T-helper 1 cell treated with Interleukin-12 subunit alpha and Interleukin-12 subunit beta and Interleukin-4 antibody, amounts not matched to agents 30 μg/mL and 1 μg/mL, for 36 hours (primary cell): ENCODE measurements around the gene MYCBPAP.
"Not testable (repeated sequence)": the region's sequence is repeated elsewhere in the genome, so short reads cannot be mapped to it uniquely, and the experiment has no call there.

Experiments used
- H3K27ac Mint-ChIP-seq: one replicate; pipeline ENCODE4 v1.8.0; 2021; ENCODE audit warnings: mild to moderate bottlenecking, mixed read lengths
- H3K27me3 Mint-ChIP-seq: one replicate; pipeline ENCODE4 v1.8.0; 2021; ENCODE audit warnings: low read depth, mixed read lengths
- H3K36me3 Mint-ChIP-seq: one replicate; pipeline ENCODE4 v1.8.0; 2021; ENCODE audit warnings: low read depth, mixed read lengths
- H3K4me1 Mint-ChIP-seq: one replicate; pipeline ENCODE4 v1.8.0; 2021; ENCODE audit warnings: low read depth, mixed read lengths
- H3K4me3 Mint-ChIP-seq: one replicate; pipeline ENCODE4 v1.8.0; 2021; ENCODE audit warnings: mild to moderate bottlenecking, moderate library complexity, mixed read lengths
- H3K9me3 Mint-ChIP-seq: one replicate; pipeline ENCODE4 v1.8.0; 2021; ENCODE audit warnings: mixed read lengths

Gene MYCBPAP

DNA sequence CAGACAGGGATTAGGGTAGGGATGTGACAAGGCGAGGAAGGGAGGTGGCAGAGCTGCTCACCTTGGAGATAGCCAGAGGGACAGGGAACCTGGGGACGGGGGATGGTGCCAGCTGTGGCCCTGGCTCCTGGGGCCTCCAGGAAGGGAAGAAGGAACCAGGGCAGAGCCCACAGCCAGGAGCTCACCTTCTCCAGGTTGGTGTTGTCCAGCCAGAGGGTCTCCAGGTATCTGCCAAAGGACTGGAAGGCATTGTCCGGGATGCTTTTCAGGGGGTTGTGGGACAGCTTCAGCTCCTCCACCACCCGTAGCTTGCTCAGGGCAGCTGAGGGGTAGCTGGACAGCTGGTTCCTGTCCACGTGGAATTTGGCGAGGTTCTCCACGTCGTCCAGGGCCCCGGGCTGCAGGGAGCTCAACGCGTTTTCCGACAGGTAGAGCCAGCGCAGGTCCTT, 40.4 kb upstream of the MYCBPAP start:
- no peak overlapping the region for H3K4me3 Mint-ChIP-seq
- peaks cover 28% of the 10 kb centered on the region for H3K27me3 Mint-ChIP-seq
- H3K36me3 Mint-ChIP-seq = no peaks in the 10 kb centered on the region
- H3K27ac Mint-ChIP-seq = no peak overlapping the region
- H3K9me3 Mint-ChIP-seq = no peaks in the 10 kb centered on the region
- H3K4me1 Mint-ChIP-seq = no peaks in the 10 kb centered on the region

DNA sequence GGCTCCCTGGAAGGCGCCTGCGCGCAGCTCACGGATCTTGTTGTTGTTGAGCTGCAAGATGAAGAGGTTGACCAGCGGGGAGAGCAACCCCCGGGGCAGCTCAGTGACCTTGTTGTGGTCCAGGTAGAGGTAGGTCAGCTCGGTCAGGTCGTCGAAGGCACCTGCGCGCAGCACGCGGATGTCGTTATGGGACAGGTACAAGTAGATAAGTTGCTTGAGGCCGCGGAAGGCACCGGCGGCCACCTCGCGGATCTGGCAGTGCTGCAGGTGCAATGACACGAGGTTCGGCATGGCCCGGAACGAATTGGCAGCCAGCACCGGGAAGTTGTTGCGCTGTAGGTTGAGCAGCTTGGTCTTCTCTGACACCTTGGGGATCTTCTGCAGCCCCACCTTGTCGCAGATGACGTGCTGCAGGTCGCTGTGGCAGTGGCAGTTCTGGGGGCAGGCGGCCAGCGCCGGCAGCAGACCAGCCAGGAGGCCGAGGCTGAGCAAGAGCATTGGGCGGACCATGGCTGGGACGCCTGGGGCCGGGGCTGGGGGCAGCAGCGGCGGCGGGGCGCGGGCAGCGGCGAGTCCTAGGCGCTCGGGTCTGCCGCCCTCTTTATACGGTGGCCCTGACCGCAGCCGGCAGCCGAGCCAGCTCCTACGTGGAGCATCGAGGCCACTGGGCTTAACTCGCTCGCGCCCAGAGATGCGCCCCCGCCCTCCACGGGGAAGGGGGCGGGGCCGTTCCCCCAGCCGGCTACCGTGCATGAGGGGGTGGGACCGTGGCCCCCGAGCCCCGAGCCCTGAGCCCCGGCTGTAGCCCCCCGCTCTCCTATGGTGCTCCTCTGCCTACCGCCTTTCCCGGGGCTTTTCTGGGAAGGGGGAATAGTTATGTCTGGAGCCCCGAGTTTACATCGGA, 39.7 kb upstream of the MYCBPAP start, which contains the start of gene CHAD:
Gene CHAD, minus strand, starts transcription at position 577 of the 904 bp plus-strand sequence. Its CDS starts 67 bp downstream, at position 510.
- no peaks in the 10 kb centered on the region for H3K4me1 Mint-ChIP-seq
- no peak within 1 kb of the TSS for H3K4me3 Mint-ChIP-seq

DNA sequence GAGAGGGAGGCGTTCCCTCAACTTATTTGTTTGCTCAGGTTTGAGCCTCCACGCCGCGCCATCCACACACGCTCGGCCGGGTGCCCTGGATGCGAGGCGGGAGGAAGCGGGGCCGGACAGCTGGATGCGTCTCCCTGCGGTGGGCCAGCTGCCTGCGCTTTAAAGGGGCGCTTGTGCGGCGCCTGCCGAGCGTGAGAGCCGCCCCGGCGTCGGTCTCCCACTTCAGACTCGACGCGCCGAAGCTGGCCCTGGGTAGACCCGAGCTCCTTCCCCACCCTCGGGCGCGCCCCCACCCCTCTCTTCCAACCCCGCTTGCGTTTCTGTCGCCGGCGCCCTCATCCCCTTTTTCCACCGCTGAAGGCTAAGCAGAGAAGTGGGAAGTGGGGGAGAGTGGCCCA, 39.0 kb upstream of the MYCBPAP start:
- Mint-ChIP-seq H3K27me3 (peaks cover 28% of the 10 kb centered on the region), H3K27ac (no peak overlapping the region), H3K4me1 (no peaks in the 10 kb centered on the region), H3K9me3 (no peaks in the 10 kb centered on the region), H3K4me3 (no peak overlapping the region), H3K36me3 (peaks cover 2% of the 10 kb centered on the region)

More for the DNA sequence above, 39.7 kb upstream of the MYCBPAP start, which contains the start of gene CHAD:
- H3K27ac Mint-ChIP-seq = no peak within 1 kb of the TSS
- peaks cover 2% of the 10 kb centered on the region for H3K36me3 Mint-ChIP-seq
- H3K27me3 Mint-ChIP-seq = peaks cover 28% of the 10 kb centered on the region
- H3K9me3 Mint-ChIP-seq = no peaks in the 10 kb centered on the region

DNA sequence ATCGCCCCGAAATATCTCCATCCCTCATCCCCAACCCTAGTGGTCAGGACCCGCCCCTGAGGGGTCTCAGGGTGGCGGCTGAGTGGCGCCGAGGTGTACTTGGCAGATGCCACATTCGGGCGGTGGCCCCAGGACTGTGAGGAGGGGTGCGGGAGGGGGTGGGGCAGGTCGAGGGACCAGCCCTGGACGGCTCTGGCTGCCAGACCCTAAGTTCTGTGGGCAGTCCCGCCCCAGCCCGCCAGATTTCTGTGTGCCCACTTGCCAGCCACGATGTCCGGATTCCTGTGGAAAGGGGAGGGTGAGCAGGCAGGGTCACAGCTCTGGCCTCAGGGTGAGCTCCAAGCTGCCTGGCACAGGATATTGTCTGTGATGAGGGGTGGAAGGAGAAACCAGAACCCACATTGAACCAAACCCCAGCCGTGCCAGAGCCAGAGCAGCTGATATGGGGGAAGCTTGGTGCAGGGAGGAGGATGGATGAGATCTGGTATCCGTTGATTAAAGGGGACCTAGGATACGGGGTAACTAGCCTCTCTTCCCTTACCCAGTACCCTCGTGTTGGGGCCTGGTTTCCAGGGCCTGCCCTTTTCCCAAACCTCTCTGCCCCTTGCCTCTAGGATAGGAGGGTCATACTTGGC, 38.5 kb upstream of the MYCBPAP start:
- peaks cover 2% of the 10 kb centered on the region for H3K36me3 Mint-ChIP-seq
- peaks cover 28% of the 10 kb centered on the region for H3K27me3 Mint-ChIP-seq
- H3K4me1 Mint-ChIP-seq = no peaks in the 10 kb centered on the region
- H3K27ac Mint-ChIP-seq = no peak overlapping the region
- H3K4me3 Mint-ChIP-seq = no peak overlapping the region
- H3K9me3 Mint-ChIP-seq = no peaks in the 10 kb centered on the region

DNA sequence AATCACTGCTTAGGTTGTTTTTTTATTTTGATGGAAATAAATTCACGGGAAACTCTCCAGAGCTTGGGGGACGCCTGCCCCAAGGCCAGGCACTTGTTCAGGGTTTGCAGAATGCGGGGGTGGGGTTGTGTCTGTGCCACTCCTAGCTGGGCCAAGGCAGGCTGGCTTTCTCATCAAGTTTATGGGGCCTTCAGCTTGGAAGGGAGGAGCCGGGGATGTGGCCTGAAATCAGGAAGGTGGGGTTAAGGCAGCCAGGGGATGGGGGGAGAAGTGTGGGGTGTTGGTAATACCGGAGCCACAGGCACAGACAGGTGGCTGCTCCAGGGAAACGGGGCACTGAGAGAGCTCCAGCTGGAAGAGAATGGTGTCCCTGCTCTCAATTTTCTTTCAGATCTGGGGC, 37.8 kb upstream of the MYCBPAP start:
- H3K27me3 Mint-ChIP-seq = peaks cover 30% of the 10 kb centered on the region
- H3K4me3 Mint-ChIP-seq = no peak overlapping the region
- H3K36me3 Mint-ChIP-seq = peaks cover 2% of the 10 kb centered on the region
- H3K9me3 Mint-ChIP-seq = no peaks in the 10 kb centered on the region
- no peaks in the 10 kb centered on the region for H3K4me1 Mint-ChIP-seq
- H3K27ac Mint-ChIP-seq = no peak overlapping the region

DNA sequence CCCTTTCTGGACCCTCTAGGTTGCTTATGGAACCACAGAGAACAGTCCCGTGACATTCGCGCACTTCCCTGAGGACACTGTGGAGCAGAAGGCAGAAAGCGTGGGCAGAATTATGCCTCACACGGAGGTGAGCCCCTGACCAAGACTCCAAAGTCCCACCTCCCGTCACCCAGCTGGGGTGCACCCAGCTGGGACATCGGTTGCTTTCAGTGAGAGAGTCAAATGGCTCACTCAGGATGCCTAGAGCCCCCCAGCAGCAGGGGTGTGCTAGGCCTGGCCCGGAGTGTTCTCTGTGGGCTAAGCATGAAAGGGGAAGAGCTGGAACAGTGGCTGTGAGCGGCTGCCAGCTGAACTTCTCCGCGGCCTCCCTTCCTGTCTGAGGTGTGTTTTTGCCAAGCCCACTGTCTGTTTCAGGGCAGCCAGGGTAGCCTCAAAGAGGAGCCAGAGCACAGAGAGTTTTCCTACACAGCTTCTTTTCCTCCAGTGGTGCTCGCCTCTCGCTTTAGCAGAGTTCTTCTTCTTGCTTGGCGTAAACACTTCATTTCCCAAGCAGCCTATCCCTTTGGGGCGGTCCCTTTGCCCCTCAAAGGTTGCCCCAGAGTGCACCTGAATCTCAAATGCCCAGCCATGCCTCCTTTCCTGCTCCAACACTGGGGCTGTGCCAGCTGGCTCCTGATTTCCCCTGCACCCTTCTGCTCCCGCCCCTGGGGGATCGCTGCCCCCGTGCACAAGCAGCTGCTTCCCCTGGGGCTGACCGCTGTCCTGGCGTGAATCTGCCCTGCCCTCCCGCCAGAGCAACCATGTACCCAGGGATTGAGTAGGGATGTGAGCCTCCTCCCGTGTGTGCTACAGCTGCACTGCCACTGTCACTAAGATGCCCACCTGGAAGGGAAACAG, 37.0 kb upstream of the MYCBPAP start:
- H3K9me3 Mint-ChIP-seq = no peaks in the 10 kb centered on the region
- H3K27me3 Mint-ChIP-seq = peaks cover 32% of the 10 kb centered on the region
- H3K36me3 Mint-ChIP-seq = peaks cover 2% of the 10 kb centered on the region
- no peak overlapping the region for H3K4me3 Mint-ChIP-seq
- H3K27ac Mint-ChIP-seq = no peak overlapping the region
- no peaks in the 10 kb centered on the region for H3K4me1 Mint-ChIP-seq

DNA sequence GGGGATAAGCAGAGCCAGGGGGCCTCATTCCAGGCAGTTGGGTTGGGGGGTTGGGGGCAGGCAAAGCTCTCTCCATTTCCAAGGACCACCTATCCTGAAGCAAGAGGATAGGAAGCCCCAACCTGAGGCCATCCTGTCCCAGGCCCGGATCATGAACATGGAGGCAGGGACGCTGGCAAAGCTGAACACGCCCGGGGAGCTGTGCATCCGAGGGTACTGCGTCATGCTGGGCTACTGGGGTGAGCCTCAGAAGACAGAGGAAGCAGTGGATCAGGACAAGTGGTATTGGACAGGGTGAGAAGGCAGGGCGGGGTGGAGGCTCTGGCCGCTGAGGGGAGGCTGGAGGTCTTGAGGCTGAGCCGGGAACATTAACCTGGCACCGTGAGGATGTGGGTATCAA, 36.0 kb upstream of the MYCBPAP start:
- Mint-ChIP-seq H3K4me3 (no peak overlapping the region), H3K9me3 (no peaks in the 10 kb centered on the region), H3K36me3 (peaks cover 2% of the 10 kb centered on the region), H3K27me3 (peaks cover 31% of the 10 kb centered on the region), H3K27ac (no peak overlapping the region), H3K4me1 (no peaks in the 10 kb centered on the region)

DNA sequence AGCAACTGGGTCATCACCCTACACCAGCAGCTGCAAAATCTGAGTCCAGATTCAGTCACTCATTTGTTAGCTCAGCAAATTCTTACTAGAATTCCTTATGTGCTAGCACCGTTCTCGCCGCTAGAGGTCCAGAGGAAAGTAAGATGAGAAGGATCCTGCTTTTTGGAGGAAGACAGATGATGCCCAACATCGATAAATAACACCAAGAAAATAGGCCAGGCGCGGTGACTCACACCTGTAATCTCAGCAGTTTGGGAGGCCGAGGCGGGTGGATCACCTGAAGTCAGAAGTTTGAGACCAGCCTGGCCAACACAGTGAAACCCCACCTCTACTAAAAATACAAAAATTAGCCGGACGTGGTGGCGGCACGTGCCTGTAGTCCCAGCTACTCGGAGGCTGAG, 35.5 kb upstream of the MYCBPAP start:
- H3K36me3 Mint-ChIP-seq, H3K4me3 Mint-ChIP-seq, H3K27ac Mint-ChIP-seq, H3K9me3 Mint-ChIP-seq, H3K4me1 Mint-ChIP-seq: not testable (repeated sequence)
- H3K27me3 Mint-ChIP-seq = peaks cover 27% of the 10 kb centered on the region

DNA sequence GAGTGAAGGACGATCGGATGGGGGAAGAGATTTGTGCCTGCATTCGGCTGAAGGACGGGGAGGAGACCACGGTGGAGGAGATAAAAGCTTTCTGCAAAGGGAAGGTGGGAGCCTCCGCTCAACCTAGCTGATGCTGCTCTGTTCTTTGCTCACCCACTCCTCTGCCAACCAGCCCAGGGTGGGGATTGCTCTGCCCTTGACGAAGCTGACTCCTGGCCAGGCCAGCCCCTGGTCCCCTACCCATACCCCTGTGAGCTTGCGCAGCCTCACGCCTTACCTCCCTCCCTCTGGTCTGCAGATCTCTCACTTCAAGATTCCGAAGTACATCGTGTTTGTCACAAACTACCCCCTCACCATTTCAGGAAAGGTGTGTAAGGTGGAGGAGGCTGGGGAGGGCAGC, 34.3 kb upstream of the MYCBPAP start:
- H3K4me3 Mint-ChIP-seq = no peak overlapping the region

DNA sequence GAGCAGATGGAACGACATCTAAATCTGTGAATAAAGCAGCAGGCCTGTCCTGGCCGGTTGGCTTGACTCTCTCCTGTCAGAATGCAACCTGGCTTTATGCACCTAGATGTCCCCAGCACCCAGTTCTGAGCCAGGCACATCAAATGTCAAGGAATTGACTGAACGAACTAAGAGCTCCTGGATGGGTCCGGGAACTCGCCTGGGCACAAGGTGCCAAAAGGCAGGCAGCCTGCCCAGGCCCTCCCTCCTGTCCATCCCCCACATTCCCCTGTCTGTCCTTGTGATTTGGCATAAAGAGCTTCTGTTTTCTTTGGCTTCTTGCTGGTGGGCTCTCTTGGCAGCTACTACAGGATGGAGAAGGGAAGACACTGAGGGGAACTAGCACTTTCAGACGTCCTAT, 33.7 kb upstream of the MYCBPAP start:
- no peaks in the 10 kb centered on the region for H3K9me3 Mint-ChIP-seq
- no peak overlapping the region for H3K4me3 Mint-ChIP-seq
- no peak overlapping the region for H3K27ac Mint-ChIP-seq
- peaks cover 2% of the 10 kb centered on the region for H3K36me3 Mint-ChIP-seq
- peaks cover 18% of the 10 kb centered on the region for H3K27me3 Mint-ChIP-seq
- peaks cover 8% of the 10 kb centered on the region for H3K4me1 Mint-ChIP-seq

More for the DNA sequence above, 34.3 kb upstream of the MYCBPAP start:
- Mint-ChIP-seq H3K36me3 (peaks cover 2% of the 10 kb centered on the region), H3K27ac (no peak overlapping the region), H3K4me1 (peaks cover 5% of the 10 kb centered on the region), H3K9me3 (no peaks in the 10 kb centered on the region), H3K27me3 (peaks cover 18% of the 10 kb centered on the region)

DNA sequence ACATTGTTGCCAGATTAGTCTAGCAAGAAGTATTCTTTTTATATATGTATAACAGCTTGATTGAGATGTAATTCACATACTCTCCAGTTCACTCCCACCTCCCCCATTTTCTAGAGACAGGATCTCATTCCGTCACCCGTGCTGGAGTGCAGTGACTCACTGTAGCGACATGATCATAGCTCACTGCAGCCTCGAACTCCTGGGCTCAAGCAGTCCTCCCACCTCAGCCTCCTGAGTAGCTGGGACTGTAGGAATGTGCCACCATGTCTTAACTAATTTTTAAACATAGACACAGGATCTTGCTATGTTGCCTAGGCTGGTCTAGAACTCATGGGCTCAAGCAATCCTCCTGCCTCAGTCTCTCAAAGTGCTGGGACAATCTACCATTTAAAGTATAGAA, 32.9 kb upstream of the MYCBPAP start:
- peaks cover 15% of the 10 kb centered on the region for H3K4me1 Mint-ChIP-seq
- peaks cover 12% of the 10 kb centered on the region for H3K27me3 Mint-ChIP-seq
- H3K4me3 Mint-ChIP-seq = no peak overlapping the region

DNA sequence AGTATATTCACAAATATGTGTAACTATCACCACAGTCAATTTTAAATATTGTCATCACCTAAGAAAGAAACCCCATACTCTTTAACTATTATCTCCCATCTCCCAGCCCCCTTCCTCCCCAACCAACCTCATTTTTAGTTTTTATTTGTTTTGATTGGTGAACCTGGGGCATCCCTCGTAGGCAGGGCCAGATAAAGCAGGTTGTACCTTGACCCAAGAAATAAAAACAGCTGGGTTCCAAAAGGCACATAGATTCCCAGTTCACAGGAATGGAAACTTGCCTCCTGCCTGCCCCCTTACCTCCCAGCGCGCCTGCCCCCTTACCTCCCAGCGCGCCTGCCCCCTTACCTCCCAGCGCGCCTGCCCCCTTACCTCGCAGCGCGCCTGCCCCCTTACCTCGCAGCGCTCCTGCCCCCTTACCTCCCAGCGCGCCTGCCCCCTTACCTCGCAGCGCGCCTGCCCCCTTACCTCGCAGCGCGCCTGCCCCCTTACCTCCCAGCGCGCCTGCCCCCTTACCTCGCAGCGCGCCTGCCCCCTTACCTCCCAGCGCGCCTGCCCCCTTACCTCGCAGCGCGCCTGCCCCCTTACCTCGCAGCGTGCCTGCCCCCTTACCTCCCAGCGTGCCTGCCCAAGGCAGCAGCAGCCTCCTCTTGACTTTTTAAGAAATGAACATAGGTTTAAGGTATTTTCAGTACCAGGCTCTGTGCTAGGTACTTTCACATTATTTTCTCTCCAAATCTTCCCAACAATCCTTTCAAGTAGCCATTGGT, 32.3 kb upstream of the MYCBPAP start:
- H3K9me3 Mint-ChIP-seq, H3K27ac Mint-ChIP-seq, H3K27me3 Mint-ChIP-seq, H3K4me3 Mint-ChIP-seq, H3K36me3 Mint-ChIP-seq: not testable (repeated sequence)
- peaks cover 16% of the 10 kb centered on the region for H3K4me1 Mint-ChIP-seq

More for the DNA sequence above, 32.9 kb upstream of the MYCBPAP start:
- Mint-ChIP-seq H3K36me3 (peaks cover 2% of the 10 kb centered on the region), H3K27ac (no peak overlapping the region), H3K9me3 (no peaks in the 10 kb centered on the region)

DNA sequence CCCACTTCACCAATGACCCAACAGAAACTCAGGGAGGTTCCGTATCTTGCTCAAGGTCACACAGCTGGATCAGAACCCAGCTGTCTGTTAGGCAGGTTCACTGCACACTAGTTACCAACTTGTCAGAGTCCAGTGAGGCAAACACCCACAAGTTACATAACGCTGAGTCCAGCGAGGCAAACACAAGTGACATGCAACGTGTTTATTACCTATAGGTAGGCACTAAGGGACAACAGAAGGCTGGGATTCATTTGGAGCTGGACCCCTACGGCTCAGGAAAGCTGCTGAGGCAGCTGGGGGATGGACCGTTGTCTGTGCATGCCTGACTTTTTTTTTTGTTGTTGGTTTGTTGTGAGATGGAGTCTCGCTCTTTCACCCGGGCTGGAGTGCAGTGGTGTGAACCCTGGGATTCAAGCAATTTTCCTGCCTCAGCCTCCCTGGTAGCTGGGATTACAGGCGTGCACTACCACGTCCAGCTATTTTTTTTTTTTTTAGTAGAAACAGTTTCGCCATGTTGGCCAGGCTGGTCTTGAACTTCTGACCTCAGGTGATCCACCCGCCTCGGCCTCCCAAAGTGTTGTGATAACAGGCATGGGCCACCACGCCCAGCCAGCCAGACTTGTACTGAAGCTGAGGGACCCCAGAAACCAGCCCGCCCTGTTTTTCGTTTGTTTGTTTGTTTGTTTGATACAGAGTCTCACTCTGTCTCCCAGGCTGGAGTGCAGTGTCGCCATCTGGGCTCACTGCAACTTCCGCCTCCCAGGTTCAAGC, 31.5 kb upstream of the MYCBPAP start:
- Mint-ChIP-seq H3K36me3 (peaks cover 2% of the 10 kb centered on the region), H3K27ac (no peak overlapping the region), H3K27me3 (peaks cover 6% of the 10 kb centered on the region), H3K4me1 (peaks cover 16% of the 10 kb centered on the region), H3K9me3 (no peaks in the 10 kb centered on the region), H3K4me3 (no peak overlapping the region)
